OCI-LY1 (cell line): ENCODE measurements around the gene RAPGEF5.

Experiments used
- CTCF ChIP-seq: fragments of 200-600 bp; sonication (generic), shearing (Covaris generic); IDR thresholded peaks from 2 replicates; pipeline ENCODE4 v1.5.1; 2017; ENCODE audit warnings: mild to moderate bottlenecking, antibody characterized with exemption, low read length, moderate library complexity, mixed read lengths
- EZH2 ChIP-seq: fragments of 200-600 bp; sonication (generic), shearing (Covaris generic); IDR thresholded peaks from 2 replicates; pipeline ENCODE4 v1.8.0; 2017; ENCODE audit warnings: borderline replicate concordance, mixed run types, mild to moderate bottlenecking, antibody characterized with exemption, low read length, moderate library complexity, mixed read lengths

DNA sequence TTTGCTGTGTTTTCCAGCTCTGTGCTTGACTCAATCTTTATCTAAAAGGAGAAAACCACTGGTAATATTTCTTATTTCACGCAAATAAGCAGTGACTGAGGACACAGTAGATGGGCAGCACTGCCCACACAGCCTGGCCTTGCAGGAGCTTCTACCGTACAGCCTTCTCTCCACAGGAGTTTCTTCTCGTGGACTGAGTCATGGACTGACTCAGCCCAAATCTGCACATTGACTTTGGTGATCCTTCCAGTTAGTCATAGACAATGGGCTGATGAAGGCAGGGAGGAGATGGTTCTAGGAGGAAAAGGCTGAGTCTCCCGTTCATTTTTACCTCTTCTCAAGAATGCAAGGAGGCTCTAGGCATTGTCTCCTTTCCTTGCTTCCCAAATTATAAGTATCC lies 200.7 kb downstream of the RAPGEF5 start:
- no peak for TF ChIP-seq EZH2
- TF ChIP-seq CTCF = no peak
